ENCODE data around the gene LRCH2.

- TF ChIP-seq CTCF (IDR thresholded peaks at IDR 0.05) (no peak), POLR2A (IDR thresholded peaks at IDR 0.05) (no peak)
These were observed 91.8 kb downstream of the LRCH2 start for GRCh38 chrX:115142057-115142456.

Measured in lower leg skin (tissue), 3 donors.